Embryonic facial prominence (tissue), 1 donor: ENCODE results near the gene CLCA4.

Experiments
- DNase-seq: peaks from one replicate; pipeline ENCODE4 v3.0.0-alpha.2; 2016; ENCODE audit errors: extremely low spot score

The CLCA4 gene

GRCh38 chr1:86616871-86617270 lies 70.0 kb downstream of the CLCA4 start:
- no peak for DNase-seq

- no peak for DNase-seq
Measured at GRCh38 chr1:86618358-86618757, 71.5 kb downstream of the CLCA4 start.

GRCh38 chr1:86619313-86619712 lies 72.4 kb downstream of the CLCA4 start:
- DNase-seq = no peak

GRCh38 chr1:86621286-86621685 lies 74.4 kb downstream of the CLCA4 start:
- DNase-seq = no peak
